Activated T-helper 1 cell treated with anti-CD3 and anti-CD28 coated beads, Interleukin-2, amount 50 U/mL, for 16 hours (primary cell): Measurements from ENCODE around the gene FHL3.

ENCODE experiments used
- DNase-seq, 2 donors: peaks; one replicate each; pipeline ENCODE4 v3.0.0-alpha.2; 2020; ENCODE audit warnings: low read depth in 1 of 2, low spot score in 1 of 2

Gene FHL3

DNA sequence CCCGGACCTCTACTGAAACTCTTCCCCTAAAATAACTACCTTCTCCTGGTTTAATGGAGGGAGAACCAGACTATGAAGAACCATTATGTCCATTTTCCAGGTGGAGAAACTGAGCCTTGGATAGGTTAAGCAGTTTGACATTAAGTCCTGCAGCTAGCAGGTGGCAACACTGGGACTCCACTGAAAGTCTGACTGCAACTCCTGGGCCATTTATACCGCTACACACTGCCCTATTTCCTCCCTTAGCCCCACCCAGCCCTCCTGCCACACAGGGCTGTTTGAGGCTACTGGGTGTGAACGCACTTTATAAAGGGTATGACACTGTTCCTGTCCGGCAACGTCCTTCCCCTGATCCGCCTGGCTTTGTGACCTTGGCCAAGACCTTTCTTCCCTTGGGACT lies 58.0 kb downstream of the FHL3 start:
- DNase-seq = no peak
